NCI-H524 (cell line): ENCODE results near the gene ADAD1.
A peak's percentile ranks its signal among the peaks of the same experiment; 100 is the strongest.
"Not testable (repeated sequence)": the region's sequence is repeated elsewhere in the genome, so short reads cannot be mapped to it uniquely, and the experiment has no call there.

Experiments used
- DNase-seq, 2 experiments: peaks; one replicate each; lab custom pipeline; 2025; lab: John Stamatoyannopoulos, UW

ADAD1 gene

DNA sequence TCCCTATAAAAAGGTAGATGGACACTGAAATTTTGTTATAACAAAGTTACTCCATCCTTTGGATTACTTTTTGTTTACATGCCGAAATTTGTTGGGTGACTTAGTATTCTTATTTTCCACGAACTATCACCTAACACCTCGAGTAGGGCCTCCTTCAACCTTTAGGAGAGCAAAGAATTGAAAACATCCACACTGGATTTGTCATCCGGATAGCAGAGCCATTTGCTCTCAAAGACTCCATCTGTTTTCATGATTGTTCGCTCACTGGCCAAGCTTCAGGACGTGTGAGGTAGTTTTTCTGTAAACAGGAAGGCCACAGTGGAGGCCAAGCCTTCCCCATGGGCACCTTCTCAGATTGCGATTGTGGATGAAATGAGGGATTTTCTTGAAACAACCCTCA is at the start of gene ADAD1:
Gene ADAD1 (plus strand): TSS at position 301 of the 400 bp plus-strand sequence. CDS start 1,059 bp downstream, outside the sequence.
- DNase-seq, result no peak

DNA sequence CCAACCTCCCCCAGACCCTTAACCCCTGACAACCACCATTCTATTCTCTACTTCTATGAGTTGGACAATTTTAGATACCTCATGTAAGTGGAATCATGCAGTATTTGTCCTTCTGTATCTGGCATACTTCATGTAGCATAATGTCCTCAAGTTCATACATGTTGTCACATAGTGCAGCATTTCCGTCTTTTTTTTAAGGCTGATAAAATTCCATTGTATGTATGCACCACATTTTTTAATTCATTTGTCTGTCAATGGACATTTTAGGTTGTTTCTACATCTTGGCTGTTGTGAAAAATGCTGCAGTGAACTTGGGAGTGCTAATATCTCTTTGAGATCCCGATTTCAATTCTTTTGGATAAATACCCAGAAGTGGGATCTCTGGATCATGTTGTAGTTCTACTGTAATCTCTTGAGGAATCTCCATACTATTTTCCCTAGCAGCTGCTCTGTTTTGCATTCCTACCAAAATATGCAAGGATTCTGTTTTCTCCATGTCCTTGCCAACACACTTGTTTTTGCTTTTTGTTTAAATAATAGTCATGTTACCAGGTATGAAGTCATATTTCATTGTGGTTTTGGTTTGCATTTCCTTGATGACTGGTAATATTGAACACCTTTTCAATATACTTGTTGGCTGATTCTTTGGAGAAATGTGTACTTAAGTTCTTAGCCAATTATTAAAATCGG is 48.8 kb upstream of the ADAD1 start:
- no peak for DNase-seq

DNA sequence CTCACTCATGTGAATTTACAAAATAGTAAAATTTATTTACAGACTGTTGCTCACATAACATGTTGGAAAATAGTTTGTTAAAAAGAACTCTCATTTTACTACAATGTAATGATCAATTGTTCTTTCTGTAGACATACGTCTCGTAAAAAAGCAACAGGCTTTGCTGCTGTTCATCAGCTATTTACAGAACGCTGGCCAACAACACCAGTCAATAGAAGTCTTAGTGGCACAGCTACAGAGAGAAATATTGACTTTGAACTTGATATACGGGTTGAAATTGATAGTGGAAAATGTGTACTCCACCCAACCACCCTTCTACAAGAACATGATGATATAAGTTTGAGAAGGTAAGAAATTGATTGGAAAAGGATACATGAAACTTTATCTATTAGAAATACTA is 47.6 kb upstream of the ADAD1 start:
- DNase-seq, result no peak

DNA sequence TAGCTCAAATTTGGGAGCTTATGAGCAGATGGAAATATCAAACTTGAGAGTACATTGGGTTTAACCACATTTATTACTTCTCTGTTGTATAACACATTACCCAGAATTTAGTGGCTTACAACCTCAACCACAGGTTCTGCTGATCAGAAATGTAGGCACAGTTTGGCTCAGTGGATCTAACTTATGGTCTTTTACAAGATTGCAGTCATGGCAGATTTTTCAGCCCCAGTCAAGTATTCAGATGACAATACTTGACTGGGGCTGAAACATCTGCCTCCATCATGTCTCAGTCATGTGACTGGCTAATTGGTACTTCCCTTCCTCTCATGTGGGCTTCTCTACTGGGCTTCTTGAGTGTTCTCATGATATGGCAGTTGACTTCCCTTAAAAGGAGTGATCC is 44.0 kb upstream of the ADAD1 start:
- peak; percentile 4 to 30 for DNase-seq

DNA sequence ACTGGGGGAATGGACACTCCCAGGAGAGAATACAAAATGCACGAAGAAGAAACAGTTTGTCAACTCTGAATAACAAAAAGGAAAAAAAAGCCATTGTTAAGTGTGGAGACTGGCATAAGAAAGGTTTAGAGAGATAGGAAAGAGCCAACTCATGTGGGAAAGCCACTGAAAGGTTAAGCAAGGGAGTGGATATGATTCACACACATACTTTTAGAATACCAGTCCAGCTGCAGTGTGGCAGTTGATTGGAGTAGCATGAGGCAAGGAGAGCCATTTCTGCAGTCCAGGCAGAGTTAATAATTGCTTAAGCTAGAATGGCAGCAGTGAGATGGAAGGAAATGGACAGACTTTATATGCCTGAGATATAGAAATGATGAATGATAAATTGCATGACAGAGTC is 36.9 kb upstream of the ADAD1 start:
- no peak for DNase-seq

DNA sequence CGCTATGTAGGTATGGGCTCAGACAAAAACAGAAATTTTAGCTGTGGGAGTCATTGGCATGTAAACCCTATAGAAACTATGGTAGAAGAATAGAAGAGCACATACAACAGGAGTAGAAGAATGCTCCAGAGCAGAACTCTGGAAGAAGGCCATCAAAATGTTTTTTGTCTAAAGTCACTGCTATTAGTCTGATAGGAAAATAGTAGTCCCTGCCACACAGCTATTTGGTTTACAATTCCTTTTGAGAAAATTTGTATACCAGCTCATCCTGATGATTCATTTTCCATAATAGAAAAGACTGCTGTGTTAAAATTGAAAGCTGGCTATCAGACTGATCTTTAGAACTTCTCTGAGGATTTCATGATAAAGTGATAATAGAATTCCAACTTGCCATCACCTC is 32.8 kb upstream of the ADAD1 start:
- no peak for DNase-seq

DNA sequence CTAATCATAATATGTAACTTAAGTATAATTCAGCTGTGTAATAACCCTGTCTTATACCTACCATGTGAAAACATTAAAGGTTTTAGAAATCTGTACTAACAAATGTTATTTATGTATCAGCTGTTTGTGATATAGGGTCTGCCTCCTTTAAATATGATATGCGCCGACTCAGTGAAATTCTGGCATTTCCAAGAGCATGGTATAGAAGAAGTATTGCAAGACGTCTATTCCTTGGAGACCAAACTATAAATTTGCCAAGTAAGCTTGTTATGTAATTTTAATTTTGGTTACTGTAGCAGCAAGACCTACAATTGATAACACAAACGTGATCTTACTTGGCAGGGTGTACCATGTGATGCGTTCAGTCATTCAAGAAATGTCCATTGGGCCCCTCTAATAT is 32.3 kb upstream of the ADAD1 start:
- no peak for DNase-seq

DNA sequence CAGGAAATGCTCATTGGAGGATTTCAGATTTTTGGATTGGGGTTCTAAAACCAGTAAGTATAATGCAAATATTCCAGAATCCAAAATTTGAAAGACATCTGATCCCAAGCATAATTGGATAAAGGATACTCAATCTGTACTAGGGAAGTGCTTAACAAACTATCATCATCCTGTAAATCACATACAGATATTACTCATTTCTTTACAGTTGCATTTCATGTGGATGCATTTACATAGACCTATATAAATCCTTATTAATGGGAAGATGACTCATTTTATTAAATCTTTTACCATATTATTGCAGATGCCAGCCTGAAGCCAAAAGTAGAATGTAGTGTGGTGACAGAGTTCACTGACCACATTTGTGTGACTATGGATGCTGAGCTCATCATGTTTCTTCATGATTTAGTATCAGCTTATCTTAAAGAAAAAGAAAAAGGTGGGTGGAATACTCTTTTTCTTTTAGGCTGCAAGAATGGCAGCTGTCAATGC is 22.4 kb upstream of the ADAD1 start:
- DNase-seq, result no peak

DNA sequence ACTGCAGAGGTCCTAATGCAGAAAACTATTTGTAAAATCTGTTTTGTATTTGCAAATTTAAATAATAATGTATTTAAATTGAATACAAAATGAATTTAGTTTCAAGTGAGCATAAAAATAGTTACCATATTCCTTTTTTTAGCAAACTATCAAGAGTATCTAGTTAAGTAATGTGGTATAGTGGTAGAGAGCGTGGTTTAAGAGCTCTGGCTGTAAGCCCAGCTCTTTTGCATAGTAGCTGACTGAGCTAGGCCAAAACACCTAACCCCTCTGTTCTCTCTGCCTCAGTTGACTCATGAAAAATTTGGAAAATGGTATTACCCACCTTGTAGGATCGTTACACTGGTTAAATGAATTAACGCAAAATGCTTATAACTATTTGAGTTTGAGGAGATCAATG is 18.1 kb upstream of the ADAD1 start:
- no peak for DNase-seq

DNA sequence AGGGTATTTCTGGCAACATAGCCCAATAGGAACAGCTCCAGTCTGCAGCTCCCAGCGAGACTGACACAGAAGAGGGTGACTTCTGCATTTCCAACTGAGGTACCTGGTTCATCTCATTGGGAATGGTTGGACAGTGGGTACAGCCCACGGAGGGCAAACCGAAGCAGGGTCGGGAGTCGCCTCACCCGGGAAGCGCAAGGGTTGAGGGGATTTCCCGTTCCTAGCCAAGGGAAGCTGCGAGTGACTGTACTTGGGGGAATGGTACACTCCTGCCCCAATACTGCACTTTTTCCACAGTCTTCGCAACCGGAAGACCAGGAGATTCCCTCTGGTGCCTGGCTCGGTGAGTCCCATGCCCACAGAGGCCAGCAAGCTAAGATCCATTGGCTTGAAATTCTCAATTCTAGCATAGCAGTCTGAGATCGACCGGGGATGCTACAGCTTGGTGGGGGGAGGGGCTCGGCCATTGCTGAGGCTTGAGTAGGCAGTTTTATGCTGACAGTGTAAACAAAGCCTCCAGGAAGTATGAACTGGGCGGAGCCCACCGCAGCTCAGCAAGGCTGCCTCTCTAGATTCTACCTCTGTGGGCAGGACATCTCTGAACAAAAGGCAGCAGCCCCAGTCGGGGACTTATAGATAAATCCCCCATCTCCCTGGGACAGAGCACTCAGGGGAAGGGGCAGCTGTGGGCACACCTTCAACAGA is 14.0 kb upstream of the ADAD1 start:
- DNase-seq, result no peak

DNA sequence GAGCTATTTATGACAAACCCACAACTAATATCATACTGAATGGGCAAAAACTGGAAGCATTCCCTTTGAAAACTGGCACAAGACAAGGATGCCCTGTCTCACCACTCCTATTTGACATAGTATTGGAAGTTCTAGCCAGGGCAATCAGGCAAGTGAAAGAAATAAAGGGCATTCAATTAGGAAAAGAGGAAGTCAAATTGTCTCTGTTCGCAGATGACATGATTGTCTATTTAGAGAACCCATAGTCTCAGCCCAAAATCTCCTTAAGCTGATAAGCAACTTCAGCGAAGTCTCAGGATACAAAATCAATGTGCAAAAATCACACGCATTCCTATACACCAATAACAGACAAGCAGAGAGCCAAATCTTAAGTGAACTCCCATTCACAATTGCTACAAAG is 10.0 kb upstream of the ADAD1 start:
- not testable (repeated sequence) for DNase-seq

DNA sequence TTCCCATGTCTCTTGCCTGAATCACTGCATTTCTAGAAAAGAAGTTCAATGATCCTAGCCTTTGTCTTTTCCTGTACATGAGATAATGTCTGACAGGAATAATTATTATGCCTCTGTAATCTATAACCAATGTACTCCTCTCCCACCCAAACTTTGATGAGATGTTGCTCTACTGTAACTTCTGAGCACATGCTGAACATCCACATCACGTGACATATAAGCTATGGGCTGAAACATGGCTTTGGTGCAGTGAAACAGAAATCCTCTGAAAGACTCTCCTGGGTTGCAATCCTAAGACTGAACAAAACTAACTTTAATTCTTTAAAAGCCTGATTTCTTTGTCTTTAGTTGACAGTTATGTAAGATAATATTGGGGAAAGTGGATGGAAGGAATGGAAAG is 1.5 kb upstream of the ADAD1 start:
- DNase-seq, result no peak

DNA sequence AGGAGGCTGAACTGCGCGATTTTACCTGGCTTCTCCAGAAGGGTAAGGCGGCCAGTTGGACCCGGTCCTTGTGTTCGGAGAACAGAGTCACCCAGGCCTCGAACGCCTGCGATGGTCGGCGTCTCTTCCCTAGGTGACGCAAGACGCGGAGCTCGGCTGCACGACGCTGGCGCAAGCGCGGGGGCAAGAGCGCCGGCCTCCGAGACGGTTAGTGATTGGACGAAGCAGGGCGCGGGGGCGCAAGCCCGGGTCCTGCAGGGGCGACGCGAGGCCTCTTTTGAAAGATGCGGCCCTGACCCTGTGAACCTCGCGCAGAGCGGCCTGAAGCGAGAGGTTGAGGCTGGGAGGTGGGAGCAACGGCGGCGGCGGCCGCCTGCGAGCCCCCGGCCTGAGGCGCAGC is 428 bp downstream of the ADAD1 start:
- no peak for DNase-seq

DNA sequence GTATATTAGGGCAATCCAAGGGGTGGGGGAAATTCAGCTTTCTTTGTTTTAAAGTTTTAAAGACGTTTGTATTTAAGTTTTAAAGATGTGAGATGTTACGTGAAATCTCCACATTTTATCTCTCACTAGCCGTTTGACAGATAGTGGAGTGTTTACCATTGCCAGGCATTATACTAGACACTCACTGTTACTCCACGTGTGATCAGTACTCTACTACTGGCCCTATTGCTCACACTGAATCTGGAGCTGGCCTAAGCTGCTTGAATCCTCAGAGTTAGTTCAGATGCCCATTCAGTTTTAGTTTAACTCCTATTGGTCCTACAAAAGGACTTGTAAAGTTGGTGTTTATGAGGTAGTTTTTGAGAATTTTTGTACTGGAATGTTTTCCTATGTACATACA is 4.5 kb downstream of the ADAD1 start:
- DNase-seq, result no peak

DNA sequence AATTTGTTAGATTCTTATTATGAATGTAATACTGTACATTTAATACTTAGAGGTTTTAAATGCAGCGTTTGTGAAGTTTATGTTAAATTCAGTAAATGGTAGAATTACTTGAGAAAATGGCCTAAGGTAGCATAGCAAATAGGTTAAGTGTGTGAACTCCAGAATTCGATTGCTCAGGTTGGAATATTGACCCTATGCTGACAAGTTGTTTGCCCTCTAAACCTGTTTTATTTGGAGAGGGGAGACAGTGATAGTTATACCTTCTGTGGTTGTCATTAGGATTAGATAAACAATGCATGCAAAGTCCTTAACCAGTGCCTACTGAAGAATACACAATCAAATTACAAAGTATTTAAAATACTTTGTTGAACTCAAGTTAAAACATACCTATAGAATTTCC is 5.4 kb downstream of the ADAD1 start:
- DNase-seq, result no peak

DNA sequence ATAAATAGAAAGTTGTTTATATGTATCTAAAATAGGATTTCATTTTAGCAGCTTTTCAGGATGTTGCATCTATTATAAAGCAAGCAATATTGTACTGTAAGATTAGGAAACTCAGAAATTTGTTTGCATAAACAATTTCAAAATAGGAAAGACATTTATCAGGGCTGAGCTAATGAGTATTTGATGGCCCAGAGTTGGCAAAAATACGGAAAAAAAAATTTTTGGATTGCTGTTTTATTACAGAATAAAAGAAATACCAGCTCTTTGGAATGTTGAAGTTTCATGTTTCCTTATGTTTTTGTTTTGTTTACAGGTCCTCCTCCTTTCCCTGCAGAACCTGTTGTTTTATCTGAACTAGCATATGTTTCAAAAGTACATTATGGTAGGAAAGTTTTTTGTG is 14.5 kb downstream of the ADAD1 start:
- no peak for DNase-seq

DNA sequence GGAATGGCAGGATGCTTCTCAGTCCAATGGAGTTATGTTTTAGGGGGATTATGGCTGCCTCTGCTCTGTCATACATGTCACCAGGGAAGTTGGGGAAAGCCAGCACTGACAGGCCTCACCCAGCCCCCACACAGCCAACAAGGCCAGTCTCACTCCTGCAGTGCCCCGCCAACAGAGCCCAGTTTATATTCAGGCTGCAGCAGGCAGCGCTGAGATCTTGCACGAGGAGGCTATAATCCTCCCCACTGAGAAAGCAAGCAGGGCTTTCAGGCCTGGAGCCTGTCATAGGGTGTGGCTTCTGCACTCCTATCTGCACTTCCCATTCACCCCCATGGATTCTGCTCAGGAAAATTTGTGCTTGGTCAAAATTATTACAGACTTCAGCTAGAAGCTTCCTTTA is 25.1 kb downstream of the ADAD1 start:
- DNase-seq, result peak; percentile 26 to 55

DNA sequence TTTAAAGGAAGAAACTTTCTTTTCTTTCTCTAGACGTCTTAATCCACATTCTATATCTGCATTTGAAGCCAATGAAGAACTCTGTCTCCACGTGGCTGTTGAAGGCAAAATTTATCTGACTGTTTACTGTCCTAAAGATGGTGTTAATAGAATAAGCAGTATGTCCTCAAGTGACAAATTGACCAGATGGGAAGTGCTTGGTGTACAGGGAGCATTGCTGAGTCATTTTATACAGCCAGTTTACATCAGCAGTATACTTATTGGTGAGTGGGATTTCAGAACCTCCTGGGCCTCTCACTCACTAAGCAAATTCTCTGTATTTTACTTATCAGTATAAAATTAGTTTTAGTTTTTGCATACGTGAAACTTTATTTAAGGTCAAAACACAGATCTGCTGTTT is 33.7 kb downstream of the ADAD1 start:
- DNase-seq, result peak; percentile 40 to 66

DNA sequence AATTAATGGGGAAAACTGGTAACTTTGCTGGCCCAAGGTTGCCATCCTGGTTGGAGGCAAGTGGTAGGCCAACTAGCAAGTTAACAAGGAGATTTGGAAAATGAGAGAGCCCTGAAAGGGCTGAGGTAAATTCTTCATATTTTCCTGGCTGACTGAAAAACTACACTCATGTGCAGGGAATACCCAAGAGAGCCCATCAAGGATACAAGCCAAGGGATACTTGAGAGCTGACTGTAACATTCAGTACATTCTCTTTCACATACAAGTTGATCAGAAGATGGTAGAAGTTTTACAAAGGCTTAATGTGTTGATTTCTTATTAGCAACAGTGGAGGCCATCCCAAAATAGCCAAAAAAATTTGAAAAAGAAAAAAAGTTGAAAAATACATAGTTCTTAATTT is 44.4 kb downstream of the ADAD1 start:
- DNase-seq, result no peak

DNA sequence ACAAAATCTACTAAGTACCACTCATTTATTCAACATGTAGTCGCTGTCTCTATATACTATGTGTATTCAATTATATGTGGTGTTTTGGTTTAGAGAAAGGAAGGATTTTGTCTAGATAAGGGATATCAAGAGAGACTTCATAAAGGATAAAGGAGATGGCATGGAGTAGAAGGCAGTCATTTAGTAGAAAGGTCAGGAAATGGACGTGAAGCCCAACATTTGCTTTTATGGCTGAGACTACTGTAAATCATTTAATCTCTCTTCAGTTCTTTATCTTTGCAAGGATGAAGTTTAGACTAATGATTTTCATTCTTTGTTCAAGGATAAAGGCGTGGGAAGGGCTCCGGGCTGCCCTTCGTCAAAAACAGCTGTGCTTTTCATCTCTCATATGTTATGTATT is 52.5 kb downstream of the ADAD1 start:
- no peak for DNase-seq

DNA sequence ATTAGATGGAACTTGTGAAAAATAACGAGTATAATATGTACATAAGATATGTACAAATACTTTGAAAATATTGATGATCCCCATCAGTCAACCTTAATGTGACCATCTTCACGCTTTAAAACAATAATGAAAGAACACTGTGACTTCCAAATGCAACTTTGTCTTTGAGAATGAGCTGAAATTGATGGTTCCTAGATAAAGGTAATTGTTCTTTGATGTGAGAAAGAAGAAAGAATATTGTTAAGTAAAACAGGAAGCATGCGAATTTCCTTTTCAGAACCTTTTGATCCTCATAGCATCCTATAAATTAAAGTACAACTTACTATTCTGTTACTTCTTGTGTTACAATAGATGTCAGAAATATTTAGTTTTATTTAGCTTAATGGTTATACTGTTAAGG is 55.5 kb downstream of the ADAD1 start:
- DNase-seq, result no peak

DNA sequence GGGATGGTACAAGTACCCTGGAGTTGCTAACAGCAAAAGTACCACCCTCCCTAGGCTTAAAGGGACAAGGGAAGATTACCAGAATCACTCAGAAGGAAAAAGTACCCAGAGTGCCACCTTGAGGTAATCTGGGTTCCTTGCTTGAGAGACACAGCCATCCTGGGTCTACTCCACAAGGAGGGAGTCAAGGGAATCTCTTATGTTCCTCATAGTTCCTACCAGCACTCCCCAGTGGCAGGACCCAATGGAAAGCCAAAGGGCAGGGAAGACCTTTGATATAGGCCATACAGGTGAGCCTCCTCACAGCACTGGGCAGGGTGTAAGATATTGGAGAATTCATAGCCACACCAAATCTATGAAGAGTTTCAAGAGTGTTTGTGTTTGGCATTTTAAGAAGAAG is 72.0 kb downstream of the ADAD1 start:
- DNase-seq, result peak; percentile 47 to 77

DNA sequence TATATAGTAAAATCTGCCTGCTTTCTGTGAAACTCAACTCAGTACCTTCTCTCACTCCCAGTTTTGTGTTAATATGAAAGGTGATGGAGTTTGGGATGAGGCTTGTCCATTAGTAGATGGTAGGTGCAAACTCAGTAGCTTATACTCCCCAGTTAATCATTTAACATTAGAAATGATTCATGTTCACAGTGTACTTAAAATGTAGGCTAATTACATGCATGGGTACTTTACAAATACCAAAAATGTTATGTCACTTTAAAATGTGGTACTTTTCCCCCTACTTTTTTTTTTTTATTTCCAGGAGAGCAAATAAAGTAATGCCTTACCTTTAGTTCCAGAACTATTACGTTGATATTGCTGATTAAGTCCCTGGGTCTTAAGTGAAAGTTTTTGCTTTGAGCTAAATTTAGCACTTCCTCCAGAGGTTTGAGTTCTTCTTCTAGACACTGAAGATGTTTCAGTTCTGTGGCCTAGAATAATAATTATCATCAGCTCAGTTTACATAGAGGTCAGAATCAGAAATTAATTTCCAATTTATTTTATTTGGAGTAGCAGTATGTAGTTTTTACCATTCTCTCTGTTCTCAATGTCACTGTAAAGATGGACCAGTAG is 74.7 kb downstream of the ADAD1 start:
- no peak for DNase-seq
